Left ventricle myocardium inferior (tissue), 1 donor: ENCODE measurements around the gene PUM1. TPM values are rescaled to one million over a fixed set of nuclear protein-coding genes. Genes with fewer than 3 reads are reported as not detected.

Experiments used
- DNase-seq: peaks from one replicate; pipeline ENCODE4 v3.0.0-alpha.2; 2020
- H3K27ac ChIP-seq: fragments of 200-600 bp; replicated peaks from 2 replicates; pipeline ENCODE4 v1.8.0; 2021
- H3K27me3 ChIP-seq: fragments of 200-600 bp; 2 replicates; pipeline ENCODE4 v1.8.0; 2021; ENCODE audit warnings: low read depth
- H3K36me3 ChIP-seq: fragments of 200-600 bp; 2 replicates; pipeline ENCODE4 v1.8.0; 2021
- H3K4me1 ChIP-seq: fragments of 200-600 bp; 2 replicates; pipeline ENCODE4 v1.8.0; 2021
- H3K4me3 ChIP-seq: fragments of 200-600 bp; 2 replicates; pipeline ENCODE4 v1.8.0; 2021; ENCODE audit warnings: mild to moderate bottlenecking, moderate library complexity
- H3K9me3 ChIP-seq: fragments of 200-600 bp; replicated peaks from 2 replicates; pipeline ENCODE4 v1.8.0; 2021
- CTCF ChIP-seq: fragments of 200-600 bp; IDR thresholded peaks from 2 replicates; pipeline ENCODE4 v1.8.0; 2021; ENCODE audit warnings: antibody characterized with exemption, mild to moderate bottlenecking, borderline replicate concordance
- intact Hi-C: fragments of 100-400 bp; cut with micrococcal nuclease; formaldehyde crosslinking; loops from one replicate; pipeline ENCODE4 v1.11.0; 2022
- total RNA-seq: library from RNA; stranded (reverse); fragmentation: NEBNext Ultra II Directional; extraction: Animal tissue kit (Norgen Biotek cat#: 25700); gene quantifications from one replicate; pipeline ENCODE4 v1.2.1, GENCODE V29; 2021
- donor health status: DM: no; HTN: yes; CAD: no; lungs with severe emphysema.

Gene PUM1
- total RNA-seq, 1 donor from 2014 or later = 80.1 TPM

DNA sequence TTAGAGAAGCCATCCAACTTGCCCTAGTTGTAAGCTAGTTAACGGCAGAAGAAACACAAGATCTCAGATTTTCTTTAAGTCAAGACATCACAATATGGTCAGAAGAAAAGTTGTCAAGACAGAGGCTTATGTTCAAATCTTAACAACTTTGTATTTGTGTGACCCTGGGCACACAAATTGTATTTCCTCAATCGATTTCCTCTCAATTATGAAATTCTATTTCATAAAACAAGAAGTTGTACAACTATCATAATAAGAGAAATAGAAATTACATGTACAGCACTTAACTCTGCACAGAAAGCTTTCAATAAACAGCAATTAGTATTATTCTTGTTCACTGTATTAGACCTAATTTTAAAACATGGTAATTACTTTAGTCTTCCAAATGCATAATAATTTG is 94.0 kb downstream of the PUM1 start:
- Histone ChIP-seq H3K36me3 (peaks cover 31% of the 10 kb centered on the region), H3K27ac (no peak overlapping the region), H3K9me3 (no peaks in the 10 kb centered on the region), H3K4me1 (peaks cover 50% of the 10 kb centered on the region), H3K4me3 (no peak overlapping the region), H3K27me3 (no peaks in the 10 kb centered on the region)
- TF ChIP-seq CTCF = no peak
- intact Hi-C loops = no loop called here
- DNase-seq = no peak

DNA sequence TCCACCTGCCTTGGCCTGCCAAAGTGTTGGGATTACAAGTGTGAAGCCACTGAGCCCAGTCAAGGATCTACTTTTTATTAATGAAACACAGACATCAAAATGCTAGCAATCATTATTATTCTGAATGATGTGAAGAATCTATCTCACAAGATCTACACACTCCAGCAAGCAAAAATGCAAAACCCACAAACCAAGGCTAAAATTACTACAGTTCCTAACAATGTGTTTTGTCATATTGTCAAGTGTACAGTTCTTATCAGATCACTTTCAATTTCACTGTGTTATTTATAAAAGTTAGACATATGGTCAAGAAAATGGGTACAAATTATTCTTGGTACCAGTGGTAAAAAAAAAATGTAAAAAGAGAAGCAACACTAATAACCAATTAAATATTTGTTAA is 95.6 kb downstream of the PUM1 start:
- peaks cover 43% of the 10 kb centered on the region for H3K36me3 ChIP-seq
- DNase-seq = no peak
- no peaks in the 10 kb centered on the region for H3K27me3 ChIP-seq
- no peaks in the 10 kb centered on the region for H3K9me3 ChIP-seq
- intact Hi-C loops = no loop called here
- H3K4me1 ChIP-seq = peaks cover 50% of the 10 kb centered on the region
- no peak for TF ChIP-seq CTCF
- no peak overlapping the region for H3K4me3 ChIP-seq
- H3K27ac ChIP-seq = no peak overlapping the region

- Histone ChIP-seq H3K27ac (no peak overlapping the region), H3K27me3 (no peaks in the 10 kb centered on the region), H3K4me3 (no peak overlapping the region), H3K36me3 (peaks cover 53% of the 10 kb centered on the region), H3K4me1 (peaks cover 60% of the 10 kb centered on the region), H3K9me3 (no peaks in the 10 kb centered on the region)
- DNase-seq = no peak
- TF ChIP-seq CTCF = no peak
- intact Hi-C loops = no loop called here
Observed at GRCh38 chr1:30968220-30968971, 97.1 kb downstream of the PUM1 start.

GRCh38 chr1:30966690-30967369 is 98.7 kb downstream of the PUM1 start:
- intact Hi-C loops = no loop called here
- no peak for DNase-seq
- Histone ChIP-seq H3K27ac (peak overlapping the region; percentile 86), H3K9me3 (no peaks in the 10 kb centered on the region), H3K36me3 (peaks cover 64% of the 10 kb centered on the region), H3K4me1 (peaks cover 75% of the 10 kb centered on the region), H3K4me3 (no peak overlapping the region), H3K27me3 (no peaks in the 10 kb centered on the region)
- no peak for TF ChIP-seq CTCF

DNA sequence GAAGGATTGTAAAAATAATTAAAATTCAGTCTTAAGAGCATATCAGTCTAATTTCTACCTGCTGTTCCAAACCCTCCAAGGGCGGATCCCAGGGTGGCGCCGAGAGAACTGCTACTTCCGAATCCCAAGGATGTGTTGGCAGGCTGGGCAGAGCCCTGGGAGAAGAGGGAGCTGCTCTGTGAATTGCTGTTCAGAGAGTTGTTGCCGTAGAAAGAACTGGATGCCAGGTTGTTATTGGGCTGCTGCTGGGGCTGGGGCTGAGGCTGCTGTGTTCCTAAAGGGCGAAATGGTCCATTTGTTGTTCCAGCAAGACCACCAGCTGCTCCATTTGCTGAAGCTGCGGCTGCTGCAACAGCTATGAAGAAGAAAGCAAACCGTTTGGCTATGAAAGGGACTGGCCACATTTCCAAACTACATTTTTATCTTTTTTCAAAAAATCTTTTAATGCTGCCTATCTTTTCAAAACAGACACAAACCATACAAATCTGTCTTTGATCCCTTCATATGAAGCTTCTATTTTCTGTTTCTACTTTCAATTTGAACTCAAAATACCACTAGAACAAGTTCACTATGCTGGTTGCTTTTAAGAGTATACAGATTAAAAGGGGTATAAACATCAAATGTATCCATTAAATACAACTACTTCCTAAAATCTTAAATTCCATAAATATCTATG is 99.5 kb downstream of the PUM1 start:
- intact Hi-C loops = no loop called here
- TF ChIP-seq CTCF = no peak
- H3K36me3 ChIP-seq = peaks cover 69% of the 10 kb centered on the region
- DNase-seq = no peak
- H3K4me1 ChIP-seq = peaks cover 71% of the 10 kb centered on the region
- no peaks in the 10 kb centered on the region for H3K27me3 ChIP-seq
- no peaks in the 10 kb centered on the region for H3K9me3 ChIP-seq
- H3K4me3 ChIP-seq = no peak overlapping the region
- H3K27ac ChIP-seq = peak overlapping the region; percentile 86
